Glomerular visceral epithelial cell (primary cell): ENCODE results near the gene VPS54.

Source experiments
- DNase-seq: peaks from one replicate; pipeline ENCODE4 v3.0.0-alpha.2; 2016; ENCODE audit errors: extremely low spot score

The VPS54 gene

GRCh38 chr2:63903003-63903402 lies 116.2 kb downstream of the VPS54 start:
- no peak for DNase-seq

DNA sequence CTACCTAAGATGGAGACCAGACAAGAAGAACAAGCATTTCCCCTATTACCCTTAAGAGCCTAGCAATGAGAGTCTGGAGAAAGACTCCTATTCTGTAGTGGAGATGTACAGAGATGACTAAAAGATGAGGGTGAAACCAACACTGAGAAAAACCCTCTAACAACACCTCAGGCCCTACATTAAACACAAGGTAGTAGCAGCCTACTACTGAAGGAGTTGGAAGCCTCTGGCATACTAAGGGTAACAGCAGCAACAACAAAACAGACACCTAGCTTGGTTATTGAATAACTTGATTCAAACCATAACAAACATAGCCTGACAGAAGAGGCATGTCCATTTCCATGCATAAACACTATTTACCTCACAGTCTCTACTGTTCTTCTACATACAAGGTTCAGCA lies 117.1 kb downstream of the VPS54 start:
- no peak for DNase-seq

GRCh38 chr2:63899639-63900038 lies 119.6 kb downstream of the VPS54 start:
- DNase-seq = no peak

DNA sequence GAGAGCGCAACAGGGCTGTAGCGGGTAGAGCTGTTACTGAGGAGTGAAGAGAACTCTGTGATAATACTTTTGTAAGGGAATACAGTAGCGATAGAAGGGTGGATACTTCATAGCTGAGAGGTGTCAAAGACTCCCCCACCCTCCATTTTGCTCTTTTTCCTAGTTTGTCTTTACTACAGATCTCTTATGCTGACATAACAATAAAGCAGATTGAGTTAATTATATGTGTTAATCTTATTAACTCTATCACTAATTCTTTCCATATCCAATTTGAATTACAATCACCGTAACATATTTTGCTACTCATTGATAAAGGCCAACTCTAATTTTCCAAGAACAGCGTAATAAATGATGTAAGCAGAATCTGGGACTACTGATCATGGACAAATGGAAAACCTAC lies 120.4 kb downstream of the VPS54 start:
- no peak for DNase-seq

- DNase-seq = no peak
Observed at GRCh38 chr2:63894167-63894566, 125.1 kb downstream of the VPS54 start.

DNA sequence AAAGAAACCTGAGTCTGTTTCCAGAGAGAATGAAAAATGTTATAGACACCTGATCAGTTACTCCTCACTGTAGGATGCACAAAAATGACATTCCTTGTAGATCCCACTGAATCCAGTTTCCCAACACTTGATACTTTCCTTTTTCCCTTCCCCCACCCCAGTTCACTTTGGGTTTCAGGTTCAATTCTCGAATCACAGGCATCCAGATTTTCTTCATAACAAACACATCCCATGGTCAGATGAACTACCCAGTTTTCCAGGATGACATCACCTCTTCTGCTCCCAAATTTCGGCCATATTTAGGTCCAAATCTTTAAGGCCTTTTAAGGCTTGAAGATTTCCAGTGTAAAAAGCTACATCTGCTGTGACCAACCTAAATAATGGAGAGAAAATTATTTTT lies 126.1 kb downstream of the VPS54 start:
- no peak for DNase-seq

DNA sequence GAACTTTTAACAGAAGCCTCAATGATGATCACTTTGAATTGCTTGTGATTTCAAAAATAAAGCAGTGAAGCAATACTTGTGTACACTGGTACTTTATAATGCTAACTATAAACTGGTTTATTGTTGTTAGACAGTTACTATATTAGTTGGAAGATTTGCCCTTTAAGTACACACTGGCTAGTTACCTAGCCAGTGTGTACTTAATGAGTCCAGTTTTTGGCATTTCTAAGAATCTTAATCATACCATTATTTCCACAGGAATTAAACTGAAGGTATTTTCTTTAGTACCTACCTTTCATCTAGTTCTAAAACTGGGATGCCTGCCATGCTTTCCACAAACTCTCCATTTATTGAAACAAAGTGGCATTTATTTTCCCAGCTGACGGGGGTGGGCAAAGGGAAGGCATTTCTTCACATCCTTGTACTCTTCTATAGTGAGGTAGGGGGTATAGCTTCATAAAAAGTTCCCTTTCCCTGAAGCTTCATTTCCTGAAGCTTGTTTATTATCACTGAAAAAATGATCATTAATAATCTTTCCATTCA lies 127.7 kb downstream of the VPS54 start:
- no peak for DNase-seq

DNA sequence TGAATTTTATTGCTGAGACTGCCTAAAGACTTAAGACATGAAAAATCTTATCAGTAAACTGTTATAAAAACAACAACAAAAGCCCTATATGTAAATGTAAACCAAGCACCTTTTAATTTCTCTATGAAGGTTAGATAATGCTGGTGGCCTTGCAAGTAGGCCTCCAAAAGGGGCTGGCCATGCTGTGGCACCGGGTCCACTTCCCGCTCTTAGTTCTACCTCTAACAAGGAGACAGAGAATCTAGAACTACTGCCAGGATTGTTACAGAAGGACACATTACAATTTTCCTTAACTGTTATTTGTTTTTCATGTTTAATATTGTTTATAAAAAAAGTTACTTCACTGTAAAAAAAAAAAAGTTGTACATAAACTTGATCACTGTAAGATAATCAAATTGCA lies 128.6 kb downstream of the VPS54 start:
- no peak for DNase-seq

DNA sequence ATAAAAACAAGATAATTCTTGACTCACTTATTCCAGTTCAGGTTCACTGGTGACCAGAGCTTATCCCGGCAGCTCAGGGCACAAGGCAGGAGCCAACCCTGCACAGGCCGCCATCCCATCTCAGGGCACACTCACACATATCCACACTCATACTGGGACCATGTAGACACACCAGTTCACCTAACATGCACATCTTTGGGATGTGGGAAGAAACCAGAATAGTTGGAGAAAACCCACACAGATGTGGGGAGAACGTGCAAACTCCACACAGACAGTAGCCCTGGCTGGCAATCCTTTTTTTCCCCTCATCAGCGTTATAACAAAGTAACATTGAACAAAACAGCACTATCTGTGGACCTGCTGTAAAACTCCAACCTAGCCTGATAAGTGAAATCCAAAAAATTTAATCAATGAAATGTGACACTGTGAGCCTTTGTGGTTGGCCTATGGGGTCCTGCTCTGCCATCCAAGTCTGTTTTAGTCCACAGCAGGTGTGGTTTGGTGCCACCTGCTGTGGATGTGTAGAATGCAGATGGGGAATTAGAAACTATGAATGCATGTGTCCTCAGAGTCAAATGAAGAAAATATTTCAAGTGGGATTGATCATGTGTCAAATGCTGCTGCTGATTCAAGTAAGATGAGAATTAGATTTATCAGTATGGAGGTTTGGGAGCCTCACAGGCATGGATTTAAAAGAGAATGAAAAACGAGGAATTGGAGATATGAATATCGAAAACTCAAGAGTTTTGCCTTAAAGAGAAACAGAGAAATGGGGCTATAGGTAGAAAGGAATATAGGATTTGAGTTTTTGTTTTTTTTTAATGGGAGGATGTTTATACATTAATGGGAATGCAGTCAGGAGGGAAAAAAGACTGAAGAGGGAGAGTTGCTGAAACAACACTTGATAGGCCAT lies 130.5 kb downstream of the VPS54 start:
- peak; percentile 57 for DNase-seq

- no peak for DNase-seq
Observed at GRCh38 chr2:63888053-63888452, 131.2 kb downstream of the VPS54 start.

DNA sequence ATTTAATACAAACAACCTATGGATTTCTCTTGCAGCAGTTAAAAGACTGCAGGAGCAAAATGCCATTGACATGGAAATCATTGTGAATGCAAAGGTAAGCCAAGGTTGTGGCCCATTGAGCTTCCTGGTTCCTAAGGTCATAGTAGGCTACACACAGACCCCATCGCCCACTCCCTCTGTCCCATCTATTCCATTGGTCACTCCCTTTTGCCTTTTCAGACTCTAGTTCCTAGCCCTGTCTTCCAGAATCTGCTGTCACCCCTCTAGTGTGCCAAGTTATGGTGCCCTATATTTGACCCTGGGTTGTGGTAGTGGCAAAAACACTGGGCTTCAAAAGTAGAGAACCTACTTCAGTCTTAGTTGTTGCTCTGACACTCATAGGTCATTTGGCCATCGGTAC lies 132.8 kb downstream of the VPS54 start:
- DNase-seq = no peak

- no peak for DNase-seq
Observed at GRCh38 chr2:63882395-63883105, 136.7 kb downstream of the VPS54 start.

DNA sequence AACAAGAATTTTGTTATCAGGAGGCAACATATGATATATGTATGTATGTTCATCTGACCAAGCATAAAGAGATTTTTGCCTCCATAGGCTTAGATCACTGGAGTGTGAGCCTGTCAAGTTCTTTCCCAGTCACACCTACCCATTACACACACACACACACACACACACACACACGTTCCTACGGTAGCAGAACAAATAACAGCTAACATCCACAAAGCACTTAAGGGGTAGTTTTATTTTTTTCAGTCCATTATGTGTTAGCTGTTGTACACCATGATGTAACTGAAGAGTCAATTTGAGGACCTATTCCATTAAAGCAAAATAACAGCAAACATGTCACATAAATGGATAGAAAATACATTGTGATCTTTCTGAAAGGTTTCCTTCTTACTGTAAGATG lies 138.0 kb downstream of the VPS54 start:
- DNase-seq = no peak

DNA sequence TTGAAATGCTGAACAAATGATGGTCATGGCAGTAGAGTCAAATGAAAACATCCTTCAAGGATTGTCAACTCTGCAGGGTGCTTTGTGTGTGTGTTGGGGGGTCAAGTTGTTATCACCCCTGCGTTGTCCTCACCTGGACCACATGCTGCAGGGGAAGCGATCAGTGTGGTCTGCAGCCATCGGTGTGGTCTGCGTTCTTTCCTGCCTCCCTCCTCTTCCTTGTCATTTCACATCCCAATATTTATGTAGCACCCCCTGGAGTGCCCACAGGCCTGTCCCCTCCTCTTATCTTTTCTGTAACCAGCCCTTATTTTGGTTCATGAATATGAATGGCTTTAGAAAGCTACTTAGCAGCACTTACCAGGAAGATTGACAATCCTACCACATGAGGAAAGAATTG lies 138.6 kb downstream of the VPS54 start:
- DNase-seq = no peak

DNA sequence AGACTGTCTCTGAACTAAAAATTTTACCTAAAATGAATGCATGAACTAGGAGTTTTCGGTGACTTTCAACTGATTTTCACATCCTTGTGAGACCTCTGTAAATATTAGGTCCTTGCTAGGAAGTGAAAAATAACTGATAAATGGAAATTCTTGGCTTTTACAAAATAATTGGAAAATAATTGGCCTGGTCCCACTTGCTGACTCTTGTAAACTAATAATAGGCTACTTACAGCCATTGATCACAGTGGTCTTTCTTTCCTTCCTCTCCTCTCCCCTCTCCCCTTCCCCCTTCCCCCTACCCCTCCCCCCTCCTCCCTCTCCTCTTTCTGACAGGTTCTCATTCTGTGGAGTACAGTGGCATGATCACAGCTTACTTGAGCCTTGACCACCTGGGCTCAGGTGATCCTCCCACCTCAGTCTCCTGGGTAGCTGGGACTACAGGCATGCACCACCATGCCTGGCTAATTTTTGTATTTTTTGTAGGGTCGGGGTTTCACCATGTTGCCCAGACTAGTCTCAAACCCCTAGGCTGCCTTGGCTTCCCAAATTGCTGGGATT lies 139.3 kb downstream of the VPS54 start:
- DNase-seq = no peak

- no peak for DNase-seq
Observed at GRCh38 chr2:63878486-63878885, 140.7 kb downstream of the VPS54 start.

GRCh38 chr2:63876311-63876710 lies 142.9 kb downstream of the VPS54 start:
- no peak for DNase-seq

- no peak for DNase-seq
Observed at GRCh38 chr2:63875559-63876245, 143.5 kb downstream of the VPS54 start.

- no peak for DNase-seq
Observed at GRCh38 chr2:63875131-63875527, 144.1 kb downstream of the VPS54 start.

DNA sequence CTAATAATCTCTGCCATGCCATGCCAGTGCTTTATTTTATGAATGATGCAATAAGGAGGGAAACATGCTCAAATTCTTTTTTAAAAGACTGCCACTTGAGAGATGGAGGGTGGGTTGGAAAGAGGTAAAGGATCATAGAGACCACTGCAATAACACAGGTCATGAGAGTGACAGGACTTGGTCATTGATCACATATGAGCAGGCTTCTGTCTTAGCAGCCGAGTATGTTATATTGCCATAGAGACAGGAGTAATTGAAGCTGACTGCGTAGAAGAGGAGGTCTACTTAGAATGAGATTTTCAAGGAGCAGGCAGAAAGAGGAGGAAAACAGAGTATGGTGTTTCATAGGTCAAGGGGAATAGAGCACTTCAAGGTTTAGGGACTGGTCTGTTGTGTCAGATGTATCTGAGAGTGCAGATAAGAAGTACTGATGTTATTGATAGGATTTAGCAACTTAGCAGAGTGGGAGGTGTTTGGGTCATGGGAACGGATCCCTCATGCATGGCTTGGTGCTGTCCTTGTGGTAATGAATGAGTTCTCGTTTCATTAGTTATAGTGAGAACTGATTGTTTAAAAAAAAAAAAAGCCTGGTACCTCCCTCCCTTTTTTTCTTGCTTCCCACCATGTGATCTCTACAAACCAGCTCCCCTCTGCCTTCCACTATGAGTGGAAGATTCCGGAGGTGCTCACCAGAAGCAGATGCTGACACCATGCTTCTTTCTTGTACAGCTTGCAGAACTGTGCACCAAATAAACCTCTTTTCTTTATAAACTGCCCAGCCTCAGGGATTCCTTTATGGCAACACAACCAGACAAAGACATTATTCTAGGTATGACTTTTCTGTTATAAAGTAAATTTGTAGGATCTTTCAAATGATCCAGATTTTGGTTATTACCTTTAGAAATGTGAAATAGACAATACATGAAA lies 144.8 kb downstream of the VPS54 start:
- no peak for DNase-seq
